GM19324 (cell line): ENCODE measurements around the gene GRIK4.

Experiments used
- ATAC-seq: cut with Tn5 transposase; IDR thresholded peaks from one replicate; pipeline ENCODE4 v1.9.1; 2021; ENCODE audit warnings: mild to moderate bottlenecking, moderate library complexity; ENCODE audit not compliant: unreplicated experiment, low FRiP score

The GRIK4 gene

GRCh38 chr11:120893440-120894201 lies 382.1 kb downstream of the GRIK4 start:
- ATAC-seq, result peak; percentile 80

- ATAC-seq, result no peak
Measured at GRCh38 chr11:120894202-120894985, 382.8 kb downstream of the GRIK4 start.

- no peak for ATAC-seq
Measured at GRCh38 chr11:120896687-120897086, 385.1 kb downstream of the GRIK4 start.

- no peak for ATAC-seq
Measured at GRCh38 chr11:120898568-120898967, 387.0 kb downstream of the GRIK4 start.

- no peak for ATAC-seq
Measured at GRCh38 chr11:120899720-120900119, 388.2 kb downstream of the GRIK4 start.

- ATAC-seq, result no peak
Measured at GRCh38 chr11:120900643-120901042, 389.1 kb downstream of the GRIK4 start.

GRCh38 chr11:120903686-120904085 lies 392.1 kb downstream of the GRIK4 start:
- no peak for ATAC-seq

GRCh38 chr11:120904116-120904515 lies 392.6 kb downstream of the GRIK4 start:
- ATAC-seq, result no peak

- ATAC-seq, result no peak
Measured at GRCh38 chr11:120906766-120907165, 395.2 kb downstream of the GRIK4 start.

- no peak for ATAC-seq
Measured at GRCh38 chr11:120907971-120908370, 396.4 kb downstream of the GRIK4 start.

GRCh38 chr11:120908461-120909181 lies 397.1 kb downstream of the GRIK4 start:
- ATAC-seq, result no peak

- ATAC-seq, result no peak
Measured at GRCh38 chr11:120909676-120910416, 398.3 kb downstream of the GRIK4 start.

- ATAC-seq, result no peak
Measured at GRCh38 chr11:120911943-120912342, 400.4 kb downstream of the GRIK4 start.

GRCh38 chr11:120912504-120912903 lies 401.0 kb downstream of the GRIK4 start:
- no peak for ATAC-seq

GRCh38 chr11:120912915-120913314 lies 401.4 kb downstream of the GRIK4 start:
- ATAC-seq, result no peak

- no peak for ATAC-seq
Measured at GRCh38 chr11:120914021-120914420, 402.5 kb downstream of the GRIK4 start.

GRCh38 chr11:120914601-120915000 lies 403.1 kb downstream of the GRIK4 start:
- no peak for ATAC-seq

- ATAC-seq, result no peak
Measured at GRCh38 chr11:120917559-120918239, 406.2 kb downstream of the GRIK4 start.

GRCh38 chr11:120918257-120918656 lies 406.7 kb downstream of the GRIK4 start:
- ATAC-seq, result no peak

GRCh38 chr11:120919045-120919444 lies 407.5 kb downstream of the GRIK4 start:
- no peak for ATAC-seq
